ENCODE measurements around the gene TMEM92.

Gene TMEM92

DNA sequence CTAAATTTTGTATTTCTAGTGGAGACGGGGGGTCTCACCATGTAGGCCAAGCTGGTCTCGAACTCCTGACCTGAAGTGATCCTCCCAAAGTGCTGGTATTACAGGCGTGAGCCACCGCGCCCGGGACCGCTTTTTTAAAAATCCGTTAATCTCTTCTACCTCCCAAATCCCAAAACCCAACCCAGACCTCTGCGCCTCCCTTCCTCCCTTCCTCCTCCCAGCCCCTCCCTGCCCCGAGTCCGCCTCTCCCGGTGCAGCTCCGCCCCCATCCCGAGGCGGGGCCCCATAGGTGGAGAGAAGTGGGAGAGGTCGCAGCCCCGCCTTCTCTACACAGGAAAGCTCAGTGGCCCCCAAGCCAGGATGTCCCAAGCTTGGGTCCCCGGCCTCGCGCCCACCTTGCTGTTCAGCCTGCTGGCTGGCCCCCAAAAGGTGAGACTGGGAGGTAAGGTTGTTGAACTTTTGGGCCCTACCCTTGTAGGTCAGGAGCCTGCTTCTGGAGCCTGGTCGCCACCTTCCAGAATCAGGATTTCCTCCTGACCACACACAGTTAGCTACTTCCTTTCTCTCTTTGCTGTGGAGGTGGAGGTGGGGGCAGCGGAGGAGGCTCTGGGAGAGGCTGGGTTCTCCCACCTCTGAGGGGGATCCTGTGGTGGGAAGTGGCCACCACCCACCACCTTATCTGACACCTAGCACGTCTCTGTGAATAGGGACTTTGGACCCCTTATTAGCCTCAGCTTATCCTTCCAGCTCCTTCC, at the start of gene TMEM92:
Gene TMEM92 (plus strand): TSS at position 325 of the 755 bp plus-strand sequence. CDS start 36 bp downstream, at position 361.
- no peak for DNase-seq (ENCODE audit: low spot score)

DNA sequence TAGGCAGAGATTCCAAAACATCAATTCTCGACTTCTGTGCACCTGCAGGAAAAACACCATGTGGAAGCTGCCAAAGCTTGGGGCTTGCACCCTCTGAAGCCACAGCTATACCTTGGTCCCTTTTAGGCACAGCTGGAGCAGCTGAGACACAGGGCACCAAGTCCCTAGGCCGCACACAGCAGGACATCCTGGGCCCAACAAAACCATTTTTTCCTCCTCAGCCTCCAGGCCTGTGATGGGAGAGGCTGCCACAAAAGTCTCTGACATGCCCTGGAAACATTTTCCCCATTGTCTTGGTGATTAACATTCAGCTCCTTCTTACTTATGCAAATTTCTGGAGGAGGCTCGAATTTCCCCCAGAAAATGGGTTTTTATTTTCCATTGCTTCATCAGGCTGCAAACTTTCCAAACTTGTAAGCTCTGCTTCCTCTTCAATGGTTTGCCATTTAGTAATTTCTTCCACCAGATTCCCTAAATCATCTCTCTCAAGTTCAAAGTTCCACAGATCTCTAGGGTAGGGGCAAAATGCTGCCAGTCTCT, 48.5 kb upstream of the TMEM92 start:
- DNase-seq (ENCODE audit: low spot score) = no peak

DNA sequence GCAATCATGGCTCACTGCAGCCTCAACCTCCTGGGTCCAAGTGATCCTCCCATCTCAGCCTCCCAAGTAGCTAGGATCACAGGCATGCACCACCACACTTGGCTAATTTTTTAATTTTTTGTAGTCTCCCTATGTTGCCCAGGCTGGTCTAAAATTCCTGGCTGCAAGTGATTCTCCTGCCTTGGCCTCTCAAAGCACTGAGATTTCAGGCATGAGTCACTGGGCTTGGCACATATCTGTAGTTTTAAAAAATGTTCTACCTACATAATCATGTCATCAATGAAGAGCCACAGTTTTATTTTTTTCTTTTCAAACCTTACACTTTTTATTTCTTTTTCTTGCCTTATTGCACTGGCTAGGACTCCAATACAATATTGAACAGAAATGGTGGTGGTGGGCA, 39.7 kb upstream of the TMEM92 start:
- DNase-seq (ENCODE audit: low spot score) = no peak

DNA sequence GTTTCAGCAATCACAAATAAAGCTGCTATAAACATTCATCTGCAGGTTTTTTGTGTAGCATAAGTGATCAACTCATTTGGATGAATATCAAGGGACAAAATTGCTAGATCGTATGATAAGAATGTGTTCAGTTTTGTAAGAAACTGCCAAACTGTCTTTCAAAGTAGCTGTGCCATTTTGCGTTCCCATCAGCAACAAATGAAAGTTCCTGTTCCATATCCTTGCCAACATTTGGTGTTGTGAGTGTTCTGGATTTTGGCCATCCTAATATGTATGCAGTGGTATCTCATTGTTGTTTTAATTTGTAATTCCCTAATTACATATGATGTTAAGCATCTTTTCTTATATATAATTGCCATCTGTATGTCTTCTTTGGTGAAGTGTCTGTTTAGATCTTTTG, 36.4 kb upstream of the TMEM92 start:
- no peak for DNase-seq (ENCODE audit: low spot score)

DNA sequence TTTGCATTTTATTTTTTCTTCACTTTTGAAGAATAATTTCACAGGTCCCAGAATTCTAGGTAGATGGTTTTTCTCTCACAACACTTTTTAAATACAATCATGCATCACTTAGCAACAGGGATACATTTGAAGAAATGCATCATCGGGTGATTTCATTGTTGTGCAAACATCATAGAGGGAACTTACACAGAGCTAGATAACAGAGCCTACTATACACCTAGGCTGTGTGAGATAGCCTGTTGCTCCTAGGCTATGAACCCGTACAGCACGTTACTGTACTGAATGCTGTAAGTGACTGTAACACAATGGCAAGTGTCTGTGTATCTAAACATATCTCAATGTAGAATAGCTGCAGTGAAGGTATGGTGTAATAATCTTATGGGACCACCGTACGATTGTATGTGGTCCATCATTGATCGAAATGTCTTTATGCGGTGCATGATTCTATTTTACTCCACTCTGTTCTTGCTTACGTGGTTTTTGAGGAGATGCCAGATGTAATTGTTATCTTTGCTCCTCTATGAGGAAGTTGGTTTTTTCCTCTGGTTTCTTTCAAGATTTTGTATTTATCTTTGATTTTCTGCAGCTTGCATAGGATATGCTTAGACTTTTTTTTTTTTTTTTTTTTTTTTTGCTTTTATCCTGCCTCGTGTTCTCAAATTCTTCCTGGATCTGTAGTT, 35.5 kb upstream of the TMEM92 start:
- DNase-seq (ENCODE audit: low spot score) = no peak

DNA sequence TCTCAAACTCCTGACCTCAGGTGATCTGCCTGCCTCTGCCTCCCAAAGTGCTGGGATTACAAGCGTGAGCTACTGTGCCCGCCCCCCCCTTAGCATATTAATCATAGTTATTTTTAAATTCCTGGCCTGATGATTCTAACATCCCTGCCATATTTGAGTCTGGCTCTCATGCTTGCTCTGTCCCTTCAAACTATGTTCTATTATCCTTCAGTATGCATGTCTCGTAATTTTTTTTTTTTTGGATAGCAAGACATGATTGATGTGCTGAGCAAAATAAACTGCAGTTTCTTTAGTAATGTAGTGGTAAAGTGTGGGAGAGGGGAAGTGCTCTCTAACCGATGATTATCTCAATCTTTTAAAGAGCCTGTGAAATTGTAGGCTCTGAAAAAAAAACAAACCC, 34.3 kb upstream of the TMEM92 start:
- no peak for DNase-seq (ENCODE audit: low spot score)

DNA sequence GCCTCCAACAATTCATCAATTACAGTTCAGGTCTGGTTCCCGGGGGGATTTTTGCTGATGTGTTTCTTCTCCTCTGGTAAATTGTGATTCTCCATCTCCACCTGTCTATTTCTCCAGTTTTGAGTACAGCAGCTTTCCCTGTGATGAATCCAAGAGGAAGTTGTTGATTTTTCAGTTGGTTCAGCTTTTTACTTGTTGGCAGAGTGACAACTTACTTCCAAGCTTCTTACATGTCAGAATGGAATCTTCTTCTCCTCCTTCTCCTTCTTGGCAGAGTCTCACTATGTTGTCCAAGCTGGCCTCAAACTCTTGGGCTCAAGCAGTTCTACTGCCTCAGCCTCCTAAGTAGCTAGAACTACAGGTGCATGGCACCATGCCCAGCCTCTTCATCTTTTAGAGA, 33.4 kb upstream of the TMEM92 start:
- DNase-seq (ENCODE audit: low spot score) = no peak

DNA sequence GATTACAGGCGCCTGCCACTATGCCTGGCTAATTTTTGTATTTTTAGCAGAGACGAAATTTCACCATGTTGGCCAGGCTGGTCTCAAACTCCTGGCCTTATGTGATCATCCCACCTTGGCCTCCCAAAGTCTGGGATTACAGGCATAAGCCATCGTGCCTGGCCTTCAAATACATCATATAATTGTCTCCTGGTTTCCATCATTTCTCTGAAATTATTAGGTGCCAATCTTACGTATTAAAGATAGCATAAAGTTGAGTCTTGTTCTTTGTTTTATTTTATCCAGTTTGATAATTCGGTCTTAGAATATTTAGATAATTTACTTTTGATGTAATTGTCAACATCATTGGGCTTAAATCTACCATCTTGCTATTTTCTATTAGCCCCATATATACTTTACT, 32.8 kb upstream of the TMEM92 start:
- DNase-seq (ENCODE audit: low spot score) = no peak

DNA sequence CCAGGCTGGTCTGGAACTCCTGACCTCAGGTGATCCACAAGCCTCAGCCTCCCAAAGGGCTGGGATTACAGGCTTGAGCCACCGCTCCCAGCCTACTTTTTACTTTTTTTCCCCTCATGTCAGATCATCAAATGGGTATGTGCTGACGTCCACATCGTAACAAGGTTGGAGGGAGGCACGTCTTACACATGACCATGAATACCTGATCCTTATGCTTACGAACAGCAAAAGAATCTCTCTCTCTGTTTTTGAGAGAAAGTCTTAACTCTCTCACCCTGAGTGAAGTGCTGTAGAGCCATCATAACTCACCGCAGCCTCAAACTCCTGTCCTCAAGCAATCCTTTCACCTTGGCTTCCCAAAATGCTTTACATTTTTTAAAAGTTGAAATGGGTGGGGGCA, 29.5 kb upstream of the TMEM92 start:
- no peak for DNase-seq (ENCODE audit: low spot score)

DNA sequence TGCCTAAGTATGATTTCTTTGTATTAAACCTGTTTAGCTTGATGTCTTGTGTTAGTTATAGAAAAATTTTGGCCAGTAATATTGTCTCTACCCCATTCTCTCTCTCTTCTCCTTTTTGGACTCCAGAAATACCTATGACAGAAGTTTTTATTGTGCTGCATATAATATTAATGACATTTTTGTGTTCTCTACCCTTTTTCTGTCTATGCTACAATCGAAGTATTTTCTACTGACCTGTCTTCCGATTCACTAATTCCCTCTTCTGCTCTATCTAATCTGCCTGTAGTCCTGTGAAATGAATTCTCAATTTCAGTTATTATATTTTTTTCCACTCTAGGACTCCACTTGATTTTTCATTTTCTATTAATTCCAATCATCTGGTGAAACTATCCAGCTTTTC, 26.0 kb upstream of the TMEM92 start:
- no peak for DNase-seq (ENCODE audit: low spot score)

DNA sequence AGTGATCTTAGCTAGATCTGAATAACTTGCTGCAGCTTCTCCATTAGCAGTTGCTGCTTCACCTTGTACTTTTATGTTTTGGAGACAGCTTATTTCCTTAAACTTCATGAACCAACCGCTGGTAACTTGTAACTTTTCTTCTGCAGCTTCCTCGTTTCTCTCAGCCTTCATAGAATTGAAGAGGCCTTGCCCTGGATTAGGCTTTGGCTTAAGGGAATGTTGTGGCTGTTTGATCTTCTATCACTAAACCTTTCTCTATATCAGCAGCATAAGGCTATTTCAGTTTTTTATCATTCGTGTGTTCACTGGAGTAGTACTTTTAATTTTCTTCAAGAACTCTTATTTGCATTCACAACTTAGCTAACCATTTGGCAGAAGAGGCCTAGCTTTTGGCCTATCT, 21.5 kb upstream of the TMEM92 start:
- DNase-seq (ENCODE audit: low spot score) = no peak

DNA sequence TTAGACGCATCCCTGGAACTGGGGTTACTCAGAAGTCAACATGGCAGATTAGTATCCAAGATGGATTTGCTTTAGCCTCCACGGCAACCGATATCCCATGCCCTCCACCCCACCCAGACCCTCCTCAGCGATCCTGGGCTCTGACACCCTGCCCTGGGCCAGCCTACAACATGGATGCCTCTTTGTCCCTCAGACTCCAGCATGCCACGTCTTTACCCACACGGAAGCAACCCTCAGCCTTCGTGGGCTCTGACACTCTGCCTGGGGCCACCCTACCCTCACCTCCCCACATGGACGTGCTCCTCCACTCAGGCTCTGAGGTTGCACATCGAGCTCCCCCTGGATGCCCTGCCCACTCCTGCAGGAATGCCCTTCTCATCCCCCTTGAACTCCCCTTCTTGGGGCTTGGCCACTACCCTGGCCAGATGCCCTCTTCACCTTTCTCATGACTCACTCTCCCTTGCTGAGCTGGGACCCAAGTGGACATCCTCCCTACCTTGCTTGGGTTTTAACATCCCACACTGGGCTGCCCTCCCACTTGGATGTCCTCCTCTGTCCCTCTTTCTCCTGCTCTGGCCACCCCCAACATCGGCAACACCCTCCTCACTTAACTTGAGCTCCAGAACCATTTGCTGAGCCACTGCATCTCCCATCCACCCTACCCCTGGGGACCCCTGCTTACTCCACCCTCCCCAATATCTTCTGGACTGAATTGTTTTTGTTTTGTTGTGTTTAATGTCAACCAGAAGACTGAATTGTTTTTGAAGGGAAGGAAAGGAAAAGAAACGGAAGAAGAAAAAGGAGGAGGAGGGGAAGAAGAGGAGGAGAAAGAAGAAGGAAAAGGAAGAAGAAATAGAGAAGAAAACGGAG, 18.3 kb upstream of the TMEM92 start:
- no peak for DNase-seq (ENCODE audit: low spot score)

DNA sequence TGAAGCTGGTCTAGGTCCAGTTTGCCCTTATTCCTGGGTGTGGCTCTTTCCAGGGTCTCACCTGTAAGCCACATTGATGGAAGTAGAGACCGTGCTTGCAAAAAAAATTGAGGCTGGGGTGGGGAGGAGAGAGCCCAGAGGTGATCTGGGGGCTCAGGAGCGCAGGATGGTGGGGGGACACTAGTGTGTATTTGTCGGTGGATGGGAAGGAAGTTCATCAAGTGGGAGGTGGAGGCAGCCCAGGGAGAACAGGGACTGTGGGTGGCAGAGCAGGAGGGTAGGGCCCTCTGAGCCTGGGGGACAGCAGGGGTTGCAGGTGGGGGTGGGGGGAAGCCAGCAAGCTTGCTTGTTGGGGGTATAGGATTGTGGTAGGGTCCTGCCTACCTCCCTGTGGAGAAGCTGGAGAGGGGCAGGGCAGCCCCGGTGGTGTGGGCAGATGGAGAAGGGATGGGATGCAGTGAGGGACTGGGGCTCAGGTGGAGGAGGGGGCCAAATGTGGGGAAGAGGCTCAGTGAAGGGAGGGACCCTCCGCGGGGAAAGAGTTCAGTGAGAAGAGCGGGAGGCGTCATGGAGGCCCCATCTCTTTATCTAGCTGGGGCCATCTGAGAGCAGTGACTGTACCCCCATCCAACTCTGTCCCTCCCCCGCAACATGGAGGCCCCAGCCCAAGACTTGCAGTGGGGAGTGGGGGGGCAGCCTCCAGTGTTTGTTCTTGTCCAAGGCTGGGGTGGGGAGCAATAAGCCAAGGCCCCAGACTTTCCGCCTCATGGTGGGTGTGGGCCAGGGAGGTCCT, 17.2 kb upstream of the TMEM92 start:
- no peak for DNase-seq (ENCODE audit: low spot score)

DNA sequence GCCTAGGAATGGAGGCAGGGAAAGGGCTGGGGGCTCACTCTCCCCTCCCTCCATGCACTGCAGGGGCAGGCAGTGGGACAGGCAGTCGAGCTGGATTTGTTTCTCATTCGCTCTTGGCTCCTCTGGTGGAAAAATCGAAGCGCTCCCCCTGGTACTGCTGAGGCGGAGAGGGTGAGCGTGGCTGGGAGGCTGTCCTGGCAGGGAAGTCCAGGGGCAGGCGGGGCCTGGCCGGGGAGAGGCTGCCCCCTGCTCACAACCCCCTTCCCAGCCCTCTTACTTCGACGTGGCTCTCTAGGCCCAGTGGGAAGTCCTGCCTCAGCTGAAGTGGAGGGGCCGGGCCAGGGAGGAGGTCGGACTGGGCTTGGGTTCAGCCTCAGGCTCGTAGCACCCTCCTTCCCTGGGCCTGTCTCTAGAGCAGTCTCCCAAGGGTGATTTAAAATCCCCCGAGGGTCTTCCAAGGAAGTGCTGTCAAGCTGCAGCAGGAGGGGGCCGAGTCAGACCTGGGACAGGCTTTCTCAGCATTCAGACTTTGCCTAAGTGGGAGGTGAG, 16.5 kb upstream of the TMEM92 start:
- no peak for DNase-seq (ENCODE audit: low spot score)

DNA sequence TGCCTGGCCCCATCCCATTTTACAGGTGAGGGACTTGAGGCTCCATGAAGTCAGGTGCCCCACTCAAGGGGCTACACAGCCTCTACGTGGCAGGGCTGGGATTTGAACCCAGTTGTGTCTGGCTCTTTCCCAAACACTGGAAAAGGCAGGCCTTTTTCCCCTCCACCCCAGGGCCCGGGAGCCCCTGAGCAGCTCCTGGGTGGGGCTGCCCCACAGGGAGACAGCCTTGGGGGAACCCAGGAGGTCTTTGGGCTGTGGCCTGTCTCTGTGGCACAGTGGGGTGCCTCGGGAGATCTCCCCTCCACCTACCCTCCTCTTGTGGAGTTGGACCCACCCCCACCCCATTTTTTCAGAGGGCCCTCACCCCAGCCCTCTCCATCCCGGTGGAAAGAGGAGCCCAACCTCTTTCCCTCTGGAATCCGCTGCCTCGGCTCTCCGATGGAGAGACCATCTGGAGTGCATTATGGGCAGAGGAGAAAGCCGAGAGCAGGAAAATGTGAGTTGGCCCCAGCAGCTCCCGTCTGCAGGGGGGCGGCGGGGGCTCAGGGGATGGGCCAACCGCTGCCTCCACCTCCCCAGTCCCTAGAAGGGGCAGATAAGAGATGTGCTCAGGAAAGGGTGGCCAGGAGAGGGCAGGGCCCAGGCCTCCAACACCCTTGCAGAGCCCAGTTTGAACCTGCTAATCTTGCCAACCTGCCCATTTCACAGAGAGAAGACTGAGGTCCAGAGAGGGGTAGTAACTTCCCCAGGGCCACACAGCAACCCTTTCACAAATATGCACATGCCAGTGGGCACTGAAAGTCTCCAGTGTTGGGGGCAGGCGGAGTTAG, 15.4 kb upstream of the TMEM92 start:
- DNase-seq (ENCODE audit: low spot score) = no peak

DNA sequence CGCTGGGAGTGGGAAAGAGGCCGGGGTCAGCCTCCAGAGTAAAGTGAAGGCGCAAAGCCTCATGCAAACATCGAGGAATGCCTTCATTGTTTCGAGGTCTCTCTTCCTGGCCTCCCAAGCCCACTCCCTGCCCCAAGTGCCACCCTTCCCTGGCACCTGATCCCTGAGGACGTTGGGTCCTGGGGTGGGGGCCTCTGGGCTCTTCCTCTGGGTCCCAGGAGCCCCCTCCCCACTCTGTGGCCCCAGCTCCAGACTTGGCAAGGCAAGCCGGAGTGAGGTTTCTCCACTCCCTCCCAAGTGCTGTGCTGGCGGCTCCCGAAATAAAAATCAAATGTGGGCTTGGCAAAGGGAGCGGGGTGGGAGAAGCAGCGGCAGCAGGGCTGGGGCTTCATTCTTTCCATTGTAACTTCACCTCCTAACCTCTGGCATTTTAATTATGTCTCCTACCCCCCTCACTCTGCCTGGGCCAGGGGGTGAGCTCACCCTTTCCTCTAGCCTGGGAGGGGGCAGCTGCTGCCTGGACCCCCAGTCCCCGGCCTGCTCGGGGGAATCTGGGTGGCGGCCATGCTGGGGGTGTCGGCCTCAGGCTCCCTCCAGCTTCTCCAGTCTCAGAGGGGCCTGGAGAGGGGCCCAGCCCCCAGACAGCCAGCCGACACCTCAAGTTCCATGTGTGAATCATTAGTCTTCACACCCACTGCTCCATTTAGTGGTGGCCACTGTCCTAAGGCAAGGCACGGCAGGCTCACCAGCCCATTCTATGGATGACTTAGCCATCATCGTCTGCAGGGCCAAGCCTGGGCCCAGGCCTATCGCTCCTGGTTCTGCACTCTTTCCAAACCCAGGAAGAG, 14.6 kb upstream of the TMEM92 start:
- no peak for DNase-seq (ENCODE audit: low spot score)

DNA sequence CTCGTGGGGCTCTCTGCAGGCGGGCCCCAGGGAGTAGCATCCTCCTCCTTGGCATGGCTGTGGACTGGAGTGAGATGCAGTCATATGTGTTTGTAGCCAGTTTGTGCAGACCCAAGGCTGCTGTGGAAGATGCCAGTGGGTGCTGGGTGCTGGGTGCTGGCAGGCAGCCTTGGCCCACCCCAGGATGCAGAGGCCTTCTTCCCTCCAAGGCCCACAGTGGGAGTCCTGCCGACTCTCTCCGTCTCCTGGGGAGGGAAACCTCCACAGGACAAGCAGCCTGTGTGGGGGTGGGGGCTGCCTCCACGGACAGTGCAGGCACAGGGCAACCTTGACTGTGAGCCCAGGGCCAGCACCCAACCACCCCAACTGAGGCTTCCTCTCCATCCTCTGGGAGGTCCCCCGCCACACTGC, 13.8 kb upstream of the TMEM92 start:
- DNase-seq (ENCODE audit: low spot score) = no peak

DNA sequence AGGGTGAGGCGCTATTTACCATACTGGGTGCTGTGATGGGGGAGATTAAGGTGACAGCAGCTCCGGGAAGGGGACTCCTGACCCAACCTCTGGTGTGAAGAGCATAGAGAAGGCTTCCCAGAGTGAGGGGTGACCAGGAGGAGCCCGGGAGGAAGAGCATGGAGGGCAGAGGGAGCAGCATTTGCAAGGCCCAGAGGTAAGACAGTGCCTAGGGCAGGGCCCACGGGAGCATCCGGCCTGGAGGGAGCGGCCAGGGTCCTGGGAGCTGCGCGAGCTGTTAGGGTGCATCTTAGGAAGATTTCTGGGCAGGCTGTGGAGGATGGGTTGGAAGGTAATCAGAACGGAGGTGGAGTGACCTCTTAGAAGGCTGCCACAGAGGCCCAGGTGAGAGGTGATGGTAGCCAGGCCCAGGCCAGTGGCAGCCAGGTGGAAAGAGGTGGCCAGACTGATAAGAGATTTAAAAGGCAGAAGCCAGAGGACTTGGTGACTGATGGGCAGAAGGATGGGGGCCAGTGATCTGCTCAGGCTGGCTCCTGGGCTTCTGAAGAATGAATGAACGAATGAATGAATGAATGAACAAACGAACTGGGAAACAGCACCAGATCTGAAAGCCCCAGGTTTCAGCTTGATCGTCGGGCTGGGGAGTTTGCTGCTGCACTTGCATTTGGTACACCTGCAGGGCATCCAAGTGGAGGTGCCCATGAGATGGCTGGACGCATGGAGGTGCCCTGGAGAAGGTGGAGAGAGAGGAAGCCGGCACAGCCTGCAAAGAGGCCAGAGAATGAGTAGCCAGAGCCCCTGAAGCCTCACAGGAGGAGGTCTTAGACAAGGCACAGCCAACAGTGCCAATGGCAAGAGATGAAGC, 13.0 kb upstream of the TMEM92 start:
- DNase-seq (ENCODE audit: low spot score) = no peak

Data from RKO (cell line).